HepG2 (cell line): ENCODE results near the gene USP5. TPM values are rescaled to one million over a fixed set of nuclear protein-coding genes. Genes with fewer than 3 reads are reported as not detected.

Source experiments
- CC2D1A ChIP-seq: sonication (generic); formaldehyde crosslinking; IDR thresholded peaks from 2 replicates; pipeline ENCODE4 v1.8.1; 2023; ENCODE audit warnings: mild to moderate bottlenecking, missing genetic modification reagents
- CHD2 ChIP-seq: IDR thresholded peaks from 2 replicates; pipeline ENCODE4 v1.6.1; 2011; ENCODE audit warnings: low read depth, low read length, improper control_type of control experiment
- HDAC6 ChIP-seq: fragments of 200-600 bp; sonication (generic); IDR thresholded peaks from 2 replicates; pipeline ENCODE4 v1.7.0; 2017; ENCODE audit warnings: mild to moderate bottlenecking, antibody characterized with exemption, low read length, low read depth
- HNRNPL ChIP-seq: fragments of 200-400 bp; formaldehyde crosslinking; IDR thresholded peaks from 2 replicates; pipeline ENCODE4 v1.6.1; 2017; ENCODE audit warnings: mild to moderate bottlenecking, low read depth, low read length
- HOXA5 ChIP-seq: sonication (generic); formaldehyde crosslinking; IDR thresholded peaks from 2 replicates; pipeline ENCODE4 v1.4.0; 2020; ENCODE audit warnings: missing genetic modification reagents
- HOXA9 ChIP-seq: sonication (generic); formaldehyde crosslinking; IDR thresholded peaks from 2 replicates; pipeline ENCODE4 v1.8.1; 2022; ENCODE audit warnings: missing genetic modification reagents, mild to moderate bottlenecking, moderate library complexity, borderline replicate concordance
- KDM5B ChIP-seq: sonication (generic); formaldehyde crosslinking; IDR thresholded peaks from 2 replicates; pipeline ENCODE4 v1.4.0; 2020; ENCODE audit warnings: missing genetic modification reagents, mild to moderate bottlenecking, borderline replicate concordance
- KDM6A ChIP-seq: IDR thresholded peaks from 2 replicates; pipeline ENCODE4 v1.6.1; 2016; ENCODE audit warnings: low read depth
- KLF11 ChIP-seq: IDR thresholded peaks from 2 replicates; pipeline ENCODE4 v1.6.1; 2016; ENCODE audit warnings: missing compliant biosample characterization
- NCOA1 ChIP-seq: sonication (generic); formaldehyde crosslinking; IDR thresholded peaks from 2 replicates; pipeline ENCODE4 v1.9.0; 2021; ENCODE audit warnings: missing genetic modification reagents
- SETDB1 ChIP-seq: sonication (generic); formaldehyde crosslinking; IDR thresholded peaks from 2 replicates; pipeline ENCODE4 v1.5.1; 2020; ENCODE audit warnings: missing genetic modification reagents, mild to moderate bottlenecking, borderline replicate concordance
- SIN3A ChIP-seq: IDR thresholded peaks from 2 replicates; pipeline ENCODE4 v1.6.1; 2011; ENCODE audit warnings: low read depth, mild to moderate bottlenecking, control low read depth, low read length, borderline replicate concordance
- SRSF9 ChIP-seq: fragments of 200-400 bp; formaldehyde crosslinking; IDR thresholded peaks from 2 replicates; pipeline ENCODE4 v1.6.1; 2018; ENCODE audit warnings: borderline replicate concordance, mild to moderate bottlenecking, low read depth, low read length; ENCODE audit not compliant: insufficient read depth, poor library complexity, severe bottlenecking
- TARDBP ChIP-seq: sonication (generic); formaldehyde crosslinking; IDR thresholded peaks from 2 replicates; pipeline ENCODE4 v1.8.0; 2022; ENCODE audit warnings: mild to moderate bottlenecking, missing genetic modification reagents
- TBP ChIP-seq: sonication (generic); formaldehyde crosslinking; IDR thresholded peaks from 2 replicates; pipeline ENCODE4 v1.5.0; 2020; ENCODE audit warnings: missing genetic modification reagents
- ZNF263 ChIP-seq: sonication (generic); formaldehyde crosslinking; IDR thresholded peaks from 2 replicates; pipeline ENCODE4 v1.4.0; 2020; ENCODE audit warnings: missing genetic modification reagents
- ZNF557 ChIP-seq: sonication (generic); formaldehyde crosslinking; IDR thresholded peaks from 2 replicates; pipeline ENCODE4 v1.4.0; 2020; ENCODE audit warnings: missing genetic modification reagents
- ZNF761 ChIP-seq: sonication (generic); formaldehyde crosslinking; conservative IDR thresholded peaks from 2 replicates; pipeline ENCODE4 v1.4.0; 2020; ENCODE audit warnings: mild to moderate bottlenecking, missing genetic modification reagents
- ZNF839 ChIP-seq: sonication (generic); formaldehyde crosslinking; IDR thresholded peaks from 2 replicates; pipeline ENCODE4 v1.4.0; 2020; ENCODE audit warnings: missing genetic modification reagents, mild to moderate bottlenecking, borderline replicate concordance
- polyA plus RNA-seq, 8 experiments: library from polyadenylated mRNA; depleted of rRNA in 3 of 8; stranded (reverse) in 7 of 8; unstranded in 1 of 8; fragments of >200 nt; fragmentation: Illumina TruSeq in 4 of 8; extraction: Trizol in 4 of 8; gene quantifications; 2 replicates each; pipeline versions ENCODE4 v1.2.1 to v1.2.3, GENCODE V29; 2011 to 2016; ENCODE audit warnings: low read depth in 4 of 8, missing spikeins in 1 of 8, mixed read lengths in 1 of 8; ENCODE audit not compliant: insufficient read depth in 1 of 8
- total RNA-seq, 5 experiments: library from RNA; depleted of rRNA; stranded (reverse); fragments of >200 nt; fragmentation: Illumina TruSeq; extraction: Trizol; gene quantifications; 2 replicates each; pipeline ENCODE4 v1.2.3, GENCODE V29; 2016; ENCODE audit warnings: low read depth in 1 of 5
- TF ChIP-seq, protein P1 (sequence below): sonication (generic); formaldehyde crosslinking; IDR thresholded peaks from 2 replicates; pipeline ENCODE4 v1.5.0; 2020; ENCODE audit warnings: mild to moderate bottlenecking, low read depth, missing genetic modification reagents, borderline replicate concordance
- TF ChIP-seq, protein P2 (sequence below): sonication (generic); formaldehyde crosslinking; IDR thresholded peaks from 2 replicates; pipeline ENCODE4 v1.8.1; 2023; ENCODE audit warnings: mild to moderate bottlenecking, moderate library complexity, missing genetic modification reagents
- TF ChIP-seq, protein P3 (sequence below): fragments of 450-650 bp; IDR thresholded peaks from 2 replicates; pipeline ENCODE4 v1.6.1; 2016
- TF ChIP-seq, protein P4 (sequence below): sonication (generic); formaldehyde crosslinking; IDR thresholded peaks from 2 replicates; pipeline ENCODE4 v1.4.0; 2020; ENCODE audit warnings: missing genetic modification reagents
- TF ChIP-seq, protein P5 (sequence below): IDR thresholded peaks from 2 replicates; pipeline ENCODE4 v1.6.1; 2016

USP5 gene
- total and polyA plus RNA-seq, 2 of the 13 experiments (the other 11 are each of a cell fraction or from before 2014, with no cell fraction given), result 39.6 to 56.0 TPM

DNA sequence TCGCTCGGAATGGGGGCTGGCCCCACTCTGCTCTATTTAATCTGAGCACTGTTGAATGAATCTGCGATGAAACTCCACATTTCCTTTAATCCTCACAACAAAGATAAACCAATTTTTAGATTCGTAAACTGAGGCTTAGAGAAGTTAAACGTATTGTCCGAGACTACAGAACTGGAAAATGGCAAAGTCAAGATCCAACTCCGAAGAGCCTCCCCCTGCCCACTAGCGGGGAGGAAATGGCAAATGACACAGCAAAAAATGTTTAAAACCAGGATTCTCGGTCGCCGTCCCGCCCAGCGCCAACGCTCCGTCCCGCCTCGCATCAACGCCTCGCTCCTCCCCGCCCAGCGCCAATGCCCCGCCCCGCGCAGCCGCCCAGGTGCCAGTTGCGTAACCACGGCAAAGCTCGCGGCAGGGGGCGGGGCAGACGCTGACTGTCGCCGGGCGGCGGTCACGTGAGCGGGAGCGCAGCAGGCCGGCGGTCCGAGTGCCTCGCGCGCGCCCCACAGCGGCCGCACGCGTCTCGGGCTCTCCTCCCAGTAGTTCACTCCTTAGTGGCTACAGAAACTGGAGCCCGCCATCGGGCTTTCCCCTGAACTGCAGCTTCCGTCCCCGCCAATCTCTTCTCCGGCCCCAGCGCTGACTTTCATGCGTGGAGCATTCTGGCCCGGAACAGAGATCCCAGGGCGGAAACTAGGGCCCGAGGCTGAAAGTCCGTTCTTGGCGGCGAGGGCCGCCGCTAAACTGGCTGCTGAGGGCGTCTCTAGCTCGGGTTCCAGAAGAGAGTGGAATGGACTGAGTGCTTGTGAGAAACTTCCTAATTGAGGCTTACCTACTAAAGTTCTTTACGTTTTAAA lies 39.1 kb downstream of the USP5 start (continued):
- TF ChIP-seq, protein P1, sequence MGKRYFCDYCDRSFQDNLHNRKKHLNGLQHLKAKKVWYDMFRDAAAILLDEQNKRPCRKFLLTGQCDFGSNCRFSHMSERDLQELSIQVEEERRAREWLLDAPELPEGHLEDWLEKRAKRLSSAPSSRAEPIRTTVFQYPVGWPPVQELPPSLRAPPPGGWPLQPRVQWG (CRISPR knock-in tag), result no peak
- no peak for TF ChIP-seq KLF11
- peak; percentile 60; the same call in 1 of the 2 replicates for TF ChIP-seq ZNF557 (CRISPR knock-in tag)
- peak; percentile 34; the same call in 1 of the 2 replicates for TF ChIP-seq KDM6A
- no peak for TF ChIP-seq SRSF9
- TF ChIP-seq KDM5B (CRISPR knock-in tag), result peak; percentile 87; the same call in 1 of the 2 replicates
- peak; percentile 66; the same call in 1 of the 2 replicates for TF ChIP-seq SIN3A
- no peak for TF ChIP-seq CHD2
- no peak for TF ChIP-seq ZNF839
- TF ChIP-seq TBP (CRISPR knock-in tag), result no peak
- 0 out of 2 replicates have a peak, but pooled peaks have one; percentile 37 for TF ChIP-seq HOXA5 (CRISPR knock-in tag)
- no peak for TF ChIP-seq CC2D1A (CRISPR knock-in tag)
- TF ChIP-seq NCOA1 (CRISPR knock-in tag), result no peak
- TF ChIP-seq, protein P2, sequence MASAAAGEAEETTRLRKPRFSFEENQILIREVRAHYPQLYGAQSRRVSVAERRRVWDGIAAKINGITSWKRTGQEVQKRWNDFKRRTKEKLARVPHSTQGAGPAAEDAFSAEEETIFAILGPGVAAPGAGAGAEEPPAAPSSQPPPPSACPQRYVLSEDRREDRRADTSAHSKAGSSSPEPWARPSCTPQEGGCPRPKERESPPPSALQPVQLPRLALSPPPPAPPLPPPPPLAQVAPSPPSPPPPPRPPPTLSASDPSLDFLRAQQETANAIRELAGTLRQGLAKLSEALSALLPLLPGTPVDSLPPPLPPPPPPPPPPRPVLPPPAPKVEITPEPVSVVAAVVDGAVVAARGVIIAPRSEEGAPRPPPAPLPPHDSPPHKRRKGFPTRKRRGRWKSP (CRISPR knock-in tag), result peak; percentile 77
- TF ChIP-seq HNRNPL, result no peak
- peak; percentile 96 for TF ChIP-seq TARDBP (CRISPR knock-in tag)
- TF ChIP-seq HOXA9, result peak; percentile 48; the same call in 1 of the 2 replicates
- TF ChIP-seq, protein P3, sequence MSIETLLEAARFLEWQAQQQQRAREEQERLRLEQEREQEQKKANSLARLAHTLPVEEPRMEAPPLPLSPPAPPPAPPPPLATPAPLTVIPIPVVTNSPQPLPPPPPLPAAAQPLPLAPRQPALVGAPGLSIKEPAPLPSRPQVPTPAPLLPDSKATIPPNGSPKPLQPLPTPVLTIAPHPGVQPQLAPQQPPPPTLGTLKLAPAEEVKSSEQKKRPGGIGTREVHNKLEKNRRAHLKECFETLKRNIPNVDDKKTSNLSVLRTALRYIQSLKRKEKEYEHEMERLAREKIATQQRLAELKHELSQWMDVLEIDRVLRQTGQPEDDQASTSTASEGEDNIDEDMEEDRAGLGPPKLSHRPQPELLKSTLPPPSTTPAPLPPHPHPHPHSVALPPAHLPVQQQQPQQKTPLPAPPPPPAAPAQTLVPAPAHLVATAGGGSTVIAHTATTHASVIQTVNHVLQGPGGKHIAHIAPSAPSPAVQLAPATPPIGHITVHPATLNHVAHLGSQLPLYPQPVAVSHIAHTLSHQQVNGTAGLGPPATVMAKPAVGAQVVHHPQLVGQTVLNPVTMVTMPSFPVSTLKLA, result peak; percentile 46
- no peak for TF ChIP-seq HDAC6
- TF ChIP-seq, protein P4, sequence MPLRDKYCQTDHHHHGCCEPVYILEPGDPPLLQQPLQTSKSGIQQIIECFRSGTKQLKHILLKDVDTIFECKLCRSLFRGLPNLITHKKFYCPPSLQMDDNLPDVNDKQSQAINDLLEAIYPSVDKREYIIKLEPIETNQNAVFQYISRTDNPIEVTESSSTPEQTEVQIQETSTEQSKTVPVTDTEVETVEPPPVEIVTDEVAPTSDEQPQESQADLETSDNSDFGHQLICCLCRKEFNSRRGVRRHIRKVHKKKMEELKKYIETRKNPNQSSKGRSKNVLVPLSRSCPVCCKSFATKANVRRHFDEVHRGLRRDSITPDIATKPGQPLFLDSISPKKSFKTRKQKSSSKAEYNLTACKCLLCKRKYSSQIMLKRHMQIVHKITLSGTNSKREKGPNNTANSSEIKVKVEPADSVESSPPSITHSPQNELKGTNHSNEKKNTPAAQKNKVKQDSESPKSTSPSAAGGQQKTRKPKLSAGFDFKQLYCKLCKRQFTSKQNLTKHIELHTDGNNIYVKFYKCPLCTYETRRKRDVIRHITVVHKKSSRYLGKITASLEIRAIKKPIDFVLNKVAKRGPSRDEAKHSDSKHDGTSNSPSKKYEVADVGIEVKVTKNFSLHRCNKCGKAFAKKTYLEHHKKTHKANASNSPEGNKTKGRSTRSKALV (CRISPR knock-in tag), result peak; percentile 63
- TF ChIP-seq ZNF263 (CRISPR knock-in tag), result no peak
- no peak for TF ChIP-seq SETDB1
- TF ChIP-seq, protein P5, sequence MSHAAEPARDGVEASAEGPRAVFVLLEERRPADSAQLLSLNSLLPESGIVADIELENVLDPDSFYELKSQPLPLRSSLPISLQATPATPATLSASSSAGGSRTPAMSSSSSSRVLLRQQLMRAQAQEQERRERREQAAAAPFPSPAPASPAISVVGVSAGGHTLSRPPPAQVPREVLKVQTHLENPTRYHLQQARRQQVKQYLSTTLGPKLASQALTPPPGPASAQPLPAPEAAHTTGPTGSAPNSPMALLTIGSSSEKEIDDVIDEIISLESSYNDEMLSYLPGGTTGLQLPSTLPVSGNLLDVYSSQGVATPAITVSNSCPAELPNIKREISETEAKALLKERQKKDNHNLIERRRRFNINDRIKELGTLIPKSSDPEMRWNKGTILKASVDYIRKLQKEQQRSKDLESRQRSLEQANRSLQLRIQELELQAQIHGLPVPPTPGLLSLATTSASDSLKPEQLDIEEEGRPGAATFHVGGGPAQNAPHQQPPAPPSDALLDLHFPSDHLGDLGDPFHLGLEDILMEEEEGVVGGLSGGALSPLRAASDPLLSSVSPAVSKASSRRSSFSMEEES (CRISPR knock-in tag), result peak; percentile 90
- TF ChIP-seq ZNF761 (CRISPR knock-in tag), result peak; percentile 46; the same call in 1 of the 2 replicates
